Lower leg skin (tissue), 3 donors: ENCODE measurements around the gene PAN3.

Experiments used
- POLR2A ChIP-seq, 2 donors: fragments of 450-650 bp; IDR thresholded peaks; one replicate each; pipeline ENCODE4 v1.6.1; 2016 to 2017; ENCODE audit warnings: antibody characterized with exemption in 2 of 2, mild to moderate bottlenecking in 1 of 2, moderate library complexity in 1 of 2
- TF ChIP-seq, protein P1 (sequence below), 3 donors: fragments of 450-650 bp; IDR thresholded peaks; one replicate each; pipeline ENCODE4 v1.5.1; 2016; ENCODE audit warnings: antibody characterized with exemption in 3 of 3, mild to moderate bottlenecking in 3 of 3, moderate library complexity in 2 of 3

DNA sequence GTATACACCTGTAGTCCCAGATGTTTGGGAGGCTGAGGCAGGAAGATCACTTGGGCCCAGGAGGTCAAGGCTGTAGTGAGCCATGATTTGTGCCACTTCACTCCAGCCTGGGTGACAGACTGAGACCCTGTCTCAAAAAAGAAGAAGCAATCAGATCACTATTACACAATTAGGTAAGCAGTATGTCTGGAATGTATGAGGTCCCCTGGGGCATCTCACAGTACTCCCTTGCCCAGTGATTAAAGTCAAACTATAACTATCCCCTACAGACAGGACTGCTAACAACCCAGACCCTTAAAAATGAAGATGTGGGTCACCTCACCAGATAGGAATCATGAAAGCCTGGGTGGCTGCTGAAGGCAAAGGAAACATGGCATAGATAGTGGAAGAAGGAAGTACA lies 9.4 kb upstream of the PAN3 start:
- TF ChIP-seq, protein P1, sequence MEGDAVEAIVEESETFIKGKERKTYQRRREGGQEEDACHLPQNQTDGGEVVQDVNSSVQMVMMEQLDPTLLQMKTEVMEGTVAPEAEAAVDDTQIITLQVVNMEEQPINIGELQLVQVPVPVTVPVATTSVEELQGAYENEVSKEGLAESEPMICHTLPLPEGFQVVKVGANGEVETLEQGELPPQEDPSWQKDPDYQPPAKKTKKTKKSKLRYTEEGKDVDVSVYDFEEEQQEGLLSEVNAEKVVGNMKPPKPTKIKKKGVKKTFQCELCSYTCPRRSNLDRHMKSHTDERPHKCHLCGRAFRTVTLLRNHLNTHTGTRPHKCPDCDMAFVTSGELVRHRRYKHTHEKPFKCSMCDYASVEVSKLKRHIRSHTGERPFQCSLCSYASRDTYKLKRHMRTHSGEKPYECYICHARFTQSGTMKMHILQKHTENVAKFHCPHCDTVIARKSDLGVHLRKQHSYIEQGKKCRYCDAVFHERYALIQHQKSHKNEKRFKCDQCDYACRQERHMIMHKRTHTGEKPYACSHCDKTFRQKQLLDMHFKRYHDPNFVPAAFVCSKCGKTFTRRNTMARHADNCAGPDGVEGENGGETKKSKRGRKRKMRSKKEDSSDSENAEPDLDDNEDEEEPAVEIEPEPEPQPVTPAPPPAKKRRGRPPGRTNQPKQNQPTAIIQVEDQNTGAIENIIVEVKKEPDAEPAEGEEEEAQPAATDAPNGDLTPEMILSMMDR (IDR thresholded peaks at IDR 0.05) = no peak
- no peak for TF ChIP-seq POLR2A (IDR thresholded peaks at IDR 0.05)
